ENCODE results near the gene KRT28.

- TF ChIP-seq EP300 (IDR thresholded peaks at IDR 0.05) (no peak), POLR2AphosphoS5 (IDR thresholded peaks at IDR 0.05) (no peak), CTCF (IDR thresholded peaks at IDR 0.05) (no peak), POLR2A (IDR thresholded peaks at IDR 0.05) (no peak)
These were observed 36.0 kb downstream of the KRT28 start for GRCh38 chr17:40763752-40764151.
